ENCODE data around the gene DEPP1.

The DEPP1 gene

GRCh38 chr10:44967616-44968015 is 11.0 kb downstream of the DEPP1 start:
- no peak for DNase-seq (ENCODE audit: low read depth in 3 of 3)

GRCh38 chr10:44966816-44967509 is 11.6 kb downstream of the DEPP1 start:
- no peak for DNase-seq (ENCODE audit: low read depth in 3 of 3)

- DNase-seq (ENCODE audit: low read depth in 3 of 3), result no peak
These were observed 12.3 kb downstream of the DEPP1 start for GRCh38 chr10:44966129-44966815.

- no peak for DNase-seq (ENCODE audit: low read depth in 3 of 3)
These were observed 12.9 kb downstream of the DEPP1 start for GRCh38 chr10:44965651-44966097.

- no peak for DNase-seq (ENCODE audit: low read depth in 3 of 3)
These were observed 13.5 kb downstream of the DEPP1 start for GRCh38 chr10:44965104-44965503.

GRCh38 chr10:44963772-44964633 is 14.6 kb downstream of the DEPP1 start:
- DNase-seq (ENCODE audit: low read depth in 3 of 3), result no peak

- DNase-seq (ENCODE audit: low read depth in 3 of 3), result no peak
These were observed 15.5 kb downstream of the DEPP1 start for GRCh38 chr10:44962870-44963738.

- no peak for DNase-seq (ENCODE audit: low read depth in 3 of 3)
These were observed 16.5 kb downstream of the DEPP1 start for GRCh38 chr10:44961931-44962750.

GRCh38 chr10:44961230-44961571 is 17.4 kb downstream of the DEPP1 start:
- DNase-seq (ENCODE audit: low read depth in 3 of 3), result no peak

GRCh38 chr10:44960482-44961229 is 18.0 kb downstream of the DEPP1 start:
- no peak for DNase-seq (ENCODE audit: low read depth in 3 of 3)

- no peak for DNase-seq (ENCODE audit: low read depth in 3 of 3)
These were observed 18.5 kb downstream of the DEPP1 start for GRCh38 chr10:44960088-44960460.

GRCh38 chr10:44959247-44960087 is 19.1 kb downstream of the DEPP1 start, which contains the start of gene RASSF4:
Gene RASSF4, plus strand, starts transcription at chr10:44959802. Its CDS starts 10,401 bp downstream, at chr10:44970203.
- DNase-seq (ENCODE audit: low read depth in 3 of 3), result peak; percentile 82 to 87 (median 83)

- DNase-seq (ENCODE audit: low read depth in 3 of 3), result no peak
These were observed 19.7 kb downstream of the DEPP1 start for GRCh38 chr10:44958898-44959246.

GRCh38 chr10:44958196-44958897 is 20.3 kb downstream of the DEPP1 start:
- DNase-seq (ENCODE audit: low read depth in 3 of 3), result no peak

- DNase-seq (ENCODE audit: low read depth in 3 of 3), result no peak
These were observed 21.6 kb downstream of the DEPP1 start for GRCh38 chr10:44956717-44957706.

GRCh38 chr10:44956226-44956625 is 22.4 kb downstream of the DEPP1 start:
- DNase-seq (ENCODE audit: low read depth in 3 of 3), result no peak

GRCh38 chr10:44955413-44956070 is 23.1 kb downstream of the DEPP1 start:
- no peak for DNase-seq (ENCODE audit: low read depth in 3 of 3)
